Stimulated activated CD4-positive, alpha-beta T cell treated with anti-CD3 and anti-CD28 coated beads, Interleukin-1b, Interleukin-23, amount 100 ng/mL, for 48 hours (primary cell): ENCODE results near the gene AHR.
"Not testable (repeated sequence)": the region's sequence is repeated elsewhere in the genome, so short reads cannot be mapped to it uniquely, and the experiment has no call there.

Source experiments
- DNase-seq: peaks from one replicate; pipeline ENCODE4 v3.0.0-alpha.2; 2020

The AHR gene

GRCh38 chr7:17342756-17343155 is 44.3 kb downstream of the AHR start:
- DNase-seq, result no peak

- no peak for DNase-seq
These were observed 48.9 kb downstream of the AHR start for GRCh38 chr7:17347401-17347800.

GRCh38 chr7:17348932-17349331 is 50.5 kb downstream of the AHR start:
- DNase-seq, result not testable (repeated sequence)

- DNase-seq, result not testable (repeated sequence)
These were observed 51.9 kb downstream of the AHR start for GRCh38 chr7:17350321-17350720.

GRCh38 chr7:17353650-17354419 is 55.4 kb downstream of the AHR start:
- DNase-seq, result not testable (repeated sequence)

GRCh38 chr7:17354473-17354872 is 56.0 kb downstream of the AHR start:
- no peak for DNase-seq

GRCh38 chr7:17355050-17355449 is 56.6 kb downstream of the AHR start:
- DNase-seq, result no peak

- DNase-seq, result no peak
These were observed 59.5 kb downstream of the AHR start for GRCh38 chr7:17357952-17358351.

GRCh38 chr7:17359610-17360009 is 61.2 kb downstream of the AHR start:
- DNase-seq, result no peak

GRCh38 chr7:17362439-17363105 is 64.1 kb downstream of the AHR start:
- no peak for DNase-seq

- DNase-seq, result no peak
These were observed 66.2 kb downstream of the AHR start for GRCh38 chr7:17364671-17365070.

- no peak for DNase-seq
These were observed 67.3 kb downstream of the AHR start for GRCh38 chr7:17365775-17366174.

- no peak for DNase-seq
These were observed 69.0 kb downstream of the AHR start for GRCh38 chr7:17367502-17367901.

- no peak for DNase-seq
These were observed 70.5 kb downstream of the AHR start for GRCh38 chr7:17368856-17369524.

GRCh38 chr7:17369691-17370426 is 71.4 kb downstream of the AHR start:
- DNase-seq, result no peak

- no peak for DNase-seq
These were observed 72.6 kb downstream of the AHR start for GRCh38 chr7:17370901-17371585.

- no peak for DNase-seq
These were observed 73.4 kb downstream of the AHR start for GRCh38 chr7:17371671-17372524.

- DNase-seq, result no peak
These were observed 75.7 kb downstream of the AHR start for GRCh38 chr7:17374157-17374556.

GRCh38 chr7:17374654-17375053 is 76.2 kb downstream of the AHR start:
- DNase-seq, result no peak

GRCh38 chr7:17376595-17376994 is 78.1 kb downstream of the AHR start:
- no peak for DNase-seq
